Transverse colon (tissue), 3 donors: ENCODE results near the gene MAPKBP1.

Source experiments
- POLR2A ChIP-seq: fragments of 450-650 bp; IDR thresholded peaks from one replicate; pipeline ENCODE4 v1.6.1; 2016; ENCODE audit warnings: antibody characterized with exemption, mild to moderate bottlenecking, moderate library complexity
- TF ChIP-seq, protein P1 (sequence below), 5 experiments: fragments of 200-600 bp in 3 of 5; fragments of 450-650 bp in 2 of 5; sonication (generic) in 3 of 5; IDR thresholded peaks; 1 replicate in 2 of 5; 2 replicates in 3 of 5; pipeline ENCODE4 v1.5.1; 2016 to 2017; ENCODE audit warnings: antibody characterized with exemption in 5 of 5, inconsistent platforms in 3 of 5, mild to moderate bottlenecking in 2 of 5, moderate library complexity in 1 of 5

DNA sequence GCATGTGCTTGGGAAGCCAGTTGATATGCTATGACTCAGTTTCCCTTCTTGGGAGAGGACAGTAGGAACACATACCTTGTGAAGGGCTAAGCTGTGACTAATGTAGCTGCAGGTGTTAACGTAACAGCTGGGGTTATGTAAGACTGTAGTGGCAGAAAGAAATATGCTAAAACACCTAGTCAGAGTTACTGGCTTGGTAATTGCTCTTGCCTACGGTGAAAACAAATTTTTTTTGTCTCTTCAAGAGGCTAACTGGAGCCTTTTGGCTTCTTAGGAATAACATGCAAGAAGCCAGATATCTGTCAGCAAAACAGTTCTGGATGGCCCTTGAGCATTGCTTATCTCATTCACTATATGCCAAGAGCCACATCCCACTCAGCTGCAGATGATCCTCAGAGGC lies 1.4 kb downstream of the MAPKBP1 start:
- TF ChIP-seq, protein P1, sequence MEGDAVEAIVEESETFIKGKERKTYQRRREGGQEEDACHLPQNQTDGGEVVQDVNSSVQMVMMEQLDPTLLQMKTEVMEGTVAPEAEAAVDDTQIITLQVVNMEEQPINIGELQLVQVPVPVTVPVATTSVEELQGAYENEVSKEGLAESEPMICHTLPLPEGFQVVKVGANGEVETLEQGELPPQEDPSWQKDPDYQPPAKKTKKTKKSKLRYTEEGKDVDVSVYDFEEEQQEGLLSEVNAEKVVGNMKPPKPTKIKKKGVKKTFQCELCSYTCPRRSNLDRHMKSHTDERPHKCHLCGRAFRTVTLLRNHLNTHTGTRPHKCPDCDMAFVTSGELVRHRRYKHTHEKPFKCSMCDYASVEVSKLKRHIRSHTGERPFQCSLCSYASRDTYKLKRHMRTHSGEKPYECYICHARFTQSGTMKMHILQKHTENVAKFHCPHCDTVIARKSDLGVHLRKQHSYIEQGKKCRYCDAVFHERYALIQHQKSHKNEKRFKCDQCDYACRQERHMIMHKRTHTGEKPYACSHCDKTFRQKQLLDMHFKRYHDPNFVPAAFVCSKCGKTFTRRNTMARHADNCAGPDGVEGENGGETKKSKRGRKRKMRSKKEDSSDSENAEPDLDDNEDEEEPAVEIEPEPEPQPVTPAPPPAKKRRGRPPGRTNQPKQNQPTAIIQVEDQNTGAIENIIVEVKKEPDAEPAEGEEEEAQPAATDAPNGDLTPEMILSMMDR (IDR thresholded peaks at IDR 0.05), result no peak
- no peak for TF ChIP-seq POLR2A
